HG02981 (cell line): ENCODE measurements around the gene IFNL3.

Source experiments
- ATAC-seq: cut with Tn5 transposase; IDR thresholded peaks from one replicate; pipeline ENCODE4 v1.9.1; 2021; ENCODE audit warnings: mild to moderate bottlenecking, moderate library complexity; ENCODE audit not compliant: unreplicated experiment

IFNL3 gene

GRCh38 chr19:39194832-39195542, 49.8 kb downstream of the IFNL3 start:
- no peak for ATAC-seq

DNA sequence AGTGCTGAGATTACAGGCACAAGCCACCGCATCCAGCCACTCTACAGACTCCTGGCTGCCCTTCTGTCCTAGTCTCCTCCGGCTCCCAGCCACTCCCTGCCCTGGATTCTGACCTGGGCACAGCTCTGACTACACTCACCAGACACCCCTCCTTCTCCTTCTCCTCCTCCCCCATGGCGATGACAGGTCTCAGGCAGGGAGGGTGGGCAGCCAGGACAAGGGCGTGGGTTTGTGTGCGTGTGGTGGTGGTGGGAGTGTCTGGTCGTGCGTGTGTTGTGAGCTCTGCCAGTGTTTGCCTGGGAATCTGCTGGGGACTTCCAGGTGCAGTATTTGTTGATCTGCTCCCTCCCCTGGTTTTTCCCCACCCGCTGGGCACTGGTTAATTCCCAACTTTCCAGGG, 51.0 kb downstream of the IFNL3 start:
- ATAC-seq = no peak
